ENCODE data around the gene RBM33. TPM values are rescaled to one million over a fixed set of nuclear protein-coding genes. Genes with fewer than 3 reads are reported as not detected.

The RBM33 gene
- total and polyA plus RNA-seq, 2 of the 13 experiments (the other 11 are each of a cell fraction or from before 2014, with no cell fraction given), result 12.4 to 28.9 TPM

- TF ChIP-seq PAX8 (CRISPR knock-in tag; IDR thresholded peaks at IDR 0.05; ENCODE audit: borderline replicate concordance), result no peak
- TF ChIP-seq PHB2 (IDR thresholded peaks at IDR 0.05; ENCODE audit: partially characterized antibody), result no peak
- no peak for TF ChIP-seq ZBTB34 (CRISPR knock-in tag; IDR thresholded peaks at IDR 0.05)
- TF ChIP-seq, protein P1, sequence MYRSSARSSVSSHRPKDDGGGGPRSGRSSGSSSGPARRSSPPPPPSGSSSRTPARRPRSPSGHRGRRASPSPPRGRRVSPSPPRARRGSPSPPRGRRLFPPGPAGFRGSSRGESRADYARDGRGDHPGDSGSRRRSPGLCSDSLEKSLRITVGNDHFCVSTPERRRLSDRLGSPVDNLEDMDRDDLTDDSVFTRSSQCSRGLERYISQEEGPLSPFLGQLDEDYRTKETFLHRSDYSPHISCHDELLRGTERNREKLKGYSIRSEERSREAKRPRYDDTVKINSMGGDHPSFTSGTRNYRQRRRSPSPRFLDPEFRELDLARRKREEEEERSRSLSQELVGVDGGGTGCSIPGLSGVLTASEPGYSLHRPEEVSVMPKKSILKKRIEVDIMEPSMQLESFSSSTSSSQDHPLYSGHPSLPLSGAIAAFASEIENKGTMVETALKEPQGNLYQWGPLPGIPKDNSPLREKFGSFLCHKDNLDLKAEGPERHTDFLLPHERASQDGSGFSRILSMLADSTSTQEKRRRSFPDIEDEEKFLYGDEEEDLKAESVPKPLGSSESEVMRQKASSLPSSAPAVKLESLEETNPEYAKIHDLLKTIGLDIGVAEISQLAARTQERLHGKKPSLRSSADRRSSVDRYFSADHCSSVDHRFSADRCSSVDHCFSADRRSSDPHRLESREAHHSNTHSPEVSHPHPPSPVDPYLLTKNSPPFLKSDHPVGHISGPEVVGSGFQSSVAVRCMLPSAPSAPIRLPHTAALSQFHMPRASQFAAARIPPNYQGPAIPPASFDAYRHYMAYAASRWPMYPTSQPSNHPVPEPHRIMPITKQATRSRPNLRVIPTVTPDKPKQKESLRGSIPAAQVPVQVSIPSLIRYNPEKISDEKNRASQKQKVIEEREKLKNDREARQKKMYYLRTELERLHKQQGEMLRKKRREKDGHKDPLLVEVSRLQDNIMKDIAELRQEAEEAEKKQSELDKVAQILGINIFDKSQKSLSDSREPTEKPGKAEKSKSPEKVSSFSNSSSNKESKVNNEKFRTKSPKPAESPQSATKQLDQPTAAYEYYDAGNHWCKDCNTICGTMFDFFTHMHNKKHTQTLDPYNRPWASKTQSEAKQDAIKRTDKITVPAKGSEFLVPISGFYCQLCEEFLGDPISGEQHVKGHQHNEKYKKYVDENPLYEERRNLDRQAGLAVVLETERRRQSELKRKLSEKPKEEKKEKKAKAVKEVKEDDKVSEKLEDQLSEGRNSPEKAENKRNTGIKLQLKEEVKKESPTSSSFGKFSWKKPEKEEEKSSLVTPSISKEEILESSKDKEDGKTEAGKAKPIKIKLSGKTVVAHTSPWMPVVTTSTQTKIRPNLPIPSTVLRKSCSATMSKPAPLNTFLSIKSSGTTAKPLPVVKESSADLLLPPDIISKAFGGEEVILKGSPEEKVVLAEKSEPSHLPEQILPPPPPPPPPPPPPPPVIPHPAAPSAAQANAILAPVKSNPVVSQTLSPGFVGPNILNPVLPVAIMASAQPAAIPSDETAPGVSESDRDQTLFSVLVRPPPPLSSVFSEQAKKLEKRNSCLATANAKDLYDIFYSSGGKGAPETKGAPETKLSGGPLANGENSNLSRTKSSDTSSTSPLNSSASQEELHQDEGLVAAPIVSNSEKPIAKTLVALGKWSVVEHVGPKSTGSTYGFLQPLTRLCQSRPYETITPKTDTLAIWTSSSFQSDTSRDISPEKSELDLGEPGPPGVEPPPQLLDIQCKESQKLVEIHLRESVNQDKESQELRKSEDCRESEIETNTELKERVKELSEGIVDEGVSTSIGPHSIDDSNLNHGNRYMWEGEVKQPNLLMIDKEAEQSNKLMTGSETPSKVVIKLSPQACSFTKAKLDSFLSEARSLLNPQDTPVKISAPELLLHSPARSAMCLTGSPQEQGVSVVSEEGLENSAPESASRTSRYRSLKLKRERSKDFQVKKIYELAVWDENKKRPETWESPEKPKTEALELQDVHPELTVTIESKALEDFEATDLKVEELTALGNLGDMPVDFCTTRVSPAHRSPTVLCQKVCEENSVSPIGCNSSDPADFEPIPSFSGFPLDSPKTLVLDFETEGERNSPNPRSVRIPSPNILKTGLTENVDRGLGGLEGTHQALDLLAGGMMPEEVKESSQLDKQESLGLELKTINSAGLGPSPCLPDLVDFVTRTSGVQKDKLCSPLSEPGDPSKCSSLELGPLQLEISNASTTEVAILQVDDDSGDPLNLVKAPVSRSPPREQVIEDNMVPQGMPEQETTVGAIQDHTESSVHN (CRISPR knock-in tag; IDR thresholded peaks at IDR 0.05), result no peak
- TF ChIP-seq ZNF558 (CRISPR knock-in tag; IDR thresholded peaks at IDR 0.05; ENCODE audit: borderline replicate concordance), result no peak; the same call in 1 of the 2 replicates
- TF ChIP-seq, protein P2, sequence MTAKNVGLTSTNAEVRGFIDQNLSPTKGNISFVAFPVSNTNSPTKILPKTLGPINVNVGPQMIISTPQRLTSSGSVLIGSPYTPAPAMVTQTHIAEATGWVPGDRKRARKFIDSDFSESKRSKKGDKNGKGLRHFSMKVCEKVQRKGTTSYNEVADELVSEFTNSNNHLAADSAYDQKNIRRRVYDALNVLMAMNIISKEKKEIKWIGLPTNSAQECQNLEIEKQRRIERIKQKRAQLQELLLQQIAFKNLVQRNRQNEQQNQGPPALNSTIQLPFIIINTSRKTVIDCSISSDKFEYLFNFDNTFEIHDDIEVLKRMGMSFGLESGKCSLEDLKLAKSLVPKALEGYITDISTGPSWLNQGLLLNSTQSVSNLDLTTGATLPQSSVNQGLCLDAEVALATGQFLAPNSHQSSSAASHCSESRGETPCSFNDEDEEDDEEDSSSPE (CRISPR knock-in tag; IDR thresholded peaks at IDR 0.05), result peak; percentile 53; the same call in 1 of the 2 replicates
- no peak for TF ChIP-seq SIN3B (IDR thresholded peaks at IDR 0.05; ENCODE audit: low read length)
- peak; percentile 61; the same call in 1 of the 2 replicates for TF ChIP-seq THAP9 (CRISPR knock-in tag; IDR thresholded peaks at IDR 0.05; ENCODE audit: borderline replicate concordance)
- no peak for TF ChIP-seq ZMYM2 (CRISPR knock-in tag; IDR thresholded peaks at IDR 0.05)
- no peak for TF ChIP-seq MIER2 (CRISPR knock-in tag; IDR thresholded peaks at IDR 0.05)
- TF ChIP-seq, protein P3, sequence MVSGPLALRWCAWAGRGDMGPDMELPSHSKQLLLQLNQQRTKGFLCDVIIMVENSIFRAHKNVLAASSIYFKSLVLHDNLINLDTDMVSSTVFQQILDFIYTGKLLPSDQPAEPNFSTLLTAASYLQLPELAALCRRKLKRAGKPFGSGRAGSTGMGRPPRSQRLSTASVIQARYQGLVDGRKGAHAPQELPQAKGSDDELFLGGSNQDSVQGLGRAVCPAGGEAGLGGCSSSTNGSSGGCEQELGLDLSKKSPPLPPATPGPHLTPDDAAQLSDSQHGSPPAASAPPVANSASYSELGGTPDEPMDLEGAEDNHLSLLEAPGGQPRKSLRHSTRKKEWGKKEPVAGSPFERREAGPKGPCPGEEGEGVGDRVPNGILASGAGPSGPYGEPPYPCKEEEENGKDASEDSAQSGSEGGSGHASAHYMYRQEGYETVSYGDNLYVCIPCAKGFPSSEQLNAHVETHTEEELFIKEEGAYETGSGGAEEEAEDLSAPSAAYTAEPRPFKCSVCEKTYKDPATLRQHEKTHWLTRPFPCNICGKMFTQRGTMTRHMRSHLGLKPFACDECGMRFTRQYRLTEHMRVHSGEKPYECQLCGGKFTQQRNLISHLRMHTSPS (CRISPR knock-in tag; IDR thresholded peaks at IDR 0.05; ENCODE audit: low read depth), result peak; percentile 69; the same call in 1 of the 2 replicates
- TF ChIP-seq ZFYVE20 (CRISPR knock-in tag; IDR thresholded peaks at IDR 0.05; ENCODE audit: borderline replicate concordance, low read depth), result no peak
Measured at GRCh38 chr7:155808549-155809331, 164.3 kb downstream of the RBM33 start (continued).
